Stimulated activated CD4-positive, alpha-beta T cell treated with anti-CD3 and anti-CD28 coated beads, Interleukin-15, amount 100 ng/mL, for 48 hours (primary cell): Measurements from ENCODE around the gene B3GALNT1.
"Not testable (repeated sequence)": the region's sequence is repeated elsewhere in the genome, so short reads cannot be mapped to it uniquely, and the experiment has no call there.

Experiments
- DNase-seq, 2 donors: peaks; one replicate each; pipeline ENCODE4 v3.0.0-alpha.2; 2020; ENCODE audit warnings: low read depth in 2 of 2

B3GALNT1 gene

GRCh38 chr3:161081633-161082032 lies 23.5 kb downstream of the B3GALNT1 start:
- DNase-seq: no peak

GRCh38 chr3:161073181-161073580 lies 32.0 kb downstream of the B3GALNT1 start:
- no peak for DNase-seq

GRCh38 chr3:161072751-161073150 lies 32.4 kb downstream of the B3GALNT1 start:
- no peak for DNase-seq

- DNase-seq: no peak
Measured at GRCh38 chr3:161072211-161072621, 32.9 kb downstream of the B3GALNT1 start.

- DNase-seq: no peak
Measured at GRCh38 chr3:161070980-161071663, 34.0 kb downstream of the B3GALNT1 start.

GRCh38 chr3:161070252-161070930 lies 34.8 kb downstream of the B3GALNT1 start:
- DNase-seq: no peak

GRCh38 chr3:161069511-161070251 lies 35.5 kb downstream of the B3GALNT1 start:
- DNase-seq: no peak

GRCh38 chr3:161067335-161067734 lies 37.8 kb downstream of the B3GALNT1 start:
- DNase-seq: no peak

- no peak for DNase-seq
Measured at GRCh38 chr3:161066930-161067329, 38.2 kb downstream of the B3GALNT1 start.

GRCh38 chr3:161064413-161064812 lies 40.7 kb downstream of the B3GALNT1 start:
- DNase-seq: no peak

- DNase-seq: no peak
Measured at GRCh38 chr3:161054860-161055604, 50.1 kb downstream of the B3GALNT1 start.

GRCh38 chr3:161051856-161052255 lies 53.3 kb downstream of the B3GALNT1 start:
- DNase-seq: no peak

- DNase-seq: no peak
Measured at GRCh38 chr3:161050935-161051334, 54.2 kb downstream of the B3GALNT1 start.

- no peak for DNase-seq
Measured at GRCh38 chr3:161049683-161050248, 55.4 kb downstream of the B3GALNT1 start.

- DNase-seq: no peak
Measured at GRCh38 chr3:161043336-161044035, 61.7 kb downstream of the B3GALNT1 start.

- DNase-seq: no peak
Measured at GRCh38 chr3:161042023-161042501, 63.1 kb downstream of the B3GALNT1 start.

GRCh38 chr3:161038725-161039124 lies 66.4 kb downstream of the B3GALNT1 start:
- DNase-seq: no peak

GRCh38 chr3:161035711-161036110 lies 69.4 kb downstream of the B3GALNT1 start:
- no peak for DNase-seq

- not testable (repeated sequence) for DNase-seq
Measured at GRCh38 chr3:161034913-161035550, 70.1 kb downstream of the B3GALNT1 start.
